Measurements from ENCODE around the gene CPZ.

The CPZ gene

DNA sequence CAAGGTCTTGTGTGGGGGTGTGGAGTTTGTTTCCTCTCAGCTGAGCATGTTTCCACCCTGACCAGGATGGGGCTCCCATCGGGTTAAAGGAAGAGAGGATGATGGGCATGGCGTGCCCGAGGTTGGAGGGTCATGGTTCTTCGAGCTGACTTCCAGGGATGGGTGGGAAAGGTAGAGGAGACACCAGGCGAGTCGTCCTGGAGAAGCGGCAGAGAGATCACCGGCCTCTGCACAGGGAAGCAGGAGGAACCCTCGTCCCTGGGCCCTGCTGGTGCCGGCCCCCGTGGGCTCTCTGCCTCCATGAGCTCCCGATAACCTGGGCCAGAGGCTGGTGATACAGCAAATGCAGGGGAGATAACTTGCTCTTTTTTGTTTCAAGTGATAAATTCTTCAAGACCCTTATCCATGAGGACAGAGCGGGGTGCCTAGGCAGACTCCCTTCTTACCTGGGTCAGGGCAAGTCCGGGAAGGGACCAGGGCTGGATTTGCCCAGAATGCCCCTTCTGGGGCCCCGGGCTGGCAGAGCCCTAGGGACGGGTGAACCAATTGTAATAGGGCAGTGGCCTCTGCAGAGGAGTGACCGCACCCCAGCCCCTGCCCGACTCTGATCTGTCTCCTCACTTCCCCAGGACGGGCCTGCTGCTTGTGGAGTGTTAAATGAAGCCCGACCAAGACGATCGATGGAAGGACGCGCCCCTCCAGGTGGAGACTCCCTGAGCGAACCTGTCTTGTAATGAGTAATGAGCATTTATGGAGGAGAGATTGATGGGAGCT is 63.0 kb downstream of the CPZ start:
- H3K36me3 ChIP-seq (ENCODE audit: insufficient read depth, low read length) = no peaks in the 10 kb centered on the region
- H3K27me3 ChIP-seq (ENCODE audit: control insufficient read depth in 1 of 2, insufficient read depth in 2 of 2, low read length in 2 of 2) = no peaks in the 10 kb centered on the region
- no peak overlapping the region for H3K9ac ChIP-seq (ENCODE audit: low read length)
- no peaks in the 10 kb centered on the region for H3K9me3 ChIP-seq (ENCODE audit: low read length)
- no peaks in the 10 kb centered on the region for H3K4me1 ChIP-seq (ENCODE audit: insufficient read depth, low read length)
- H3K4me3 ChIP-seq (ENCODE audit: low read depth in 1 of 2, low read length in 2 of 2) = no peak overlapping the region
- H3K27ac ChIP-seq (ENCODE audit: low read depth, low read length) = no peak overlapping the region

DNA sequence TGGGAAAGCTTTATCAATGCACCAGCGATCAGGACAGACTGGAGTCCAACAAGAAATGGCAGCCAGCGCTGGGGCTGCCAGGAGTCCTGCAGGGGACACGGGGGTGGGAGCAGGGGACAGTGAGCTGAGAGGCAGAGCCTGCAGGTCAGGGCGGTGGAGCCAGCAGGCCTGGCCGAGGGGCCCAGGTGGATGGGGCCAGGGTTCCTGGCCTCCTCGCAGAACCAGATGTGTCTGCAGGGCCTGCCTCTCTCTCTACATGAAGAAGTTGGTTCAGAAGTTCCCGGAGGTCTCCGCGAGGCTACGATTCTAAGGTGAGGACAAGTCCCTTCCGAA is 63.6 kb downstream of the CPZ start:
- Histone ChIP-seq H3K27ac (ENCODE audit: low read depth, low read length) (no peak overlapping the region), H3K9ac (ENCODE audit: low read length) (no peak overlapping the region), H3K4me3 (ENCODE audit: low read depth in 1 of 2, low read length in 2 of 2) (no peak overlapping the region), H3K9me3 (ENCODE audit: low read length) (no peaks in the 10 kb centered on the region), H3K4me1 (ENCODE audit: insufficient read depth, low read length) (no peaks in the 10 kb centered on the region), H3K27me3 (ENCODE audit: control insufficient read depth in 1 of 2, insufficient read depth in 2 of 2, low read length in 2 of 2) (no peaks in the 10 kb centered on the region), H3K36me3 (ENCODE audit: insufficient read depth, low read length) (no peaks in the 10 kb centered on the region)

DNA sequence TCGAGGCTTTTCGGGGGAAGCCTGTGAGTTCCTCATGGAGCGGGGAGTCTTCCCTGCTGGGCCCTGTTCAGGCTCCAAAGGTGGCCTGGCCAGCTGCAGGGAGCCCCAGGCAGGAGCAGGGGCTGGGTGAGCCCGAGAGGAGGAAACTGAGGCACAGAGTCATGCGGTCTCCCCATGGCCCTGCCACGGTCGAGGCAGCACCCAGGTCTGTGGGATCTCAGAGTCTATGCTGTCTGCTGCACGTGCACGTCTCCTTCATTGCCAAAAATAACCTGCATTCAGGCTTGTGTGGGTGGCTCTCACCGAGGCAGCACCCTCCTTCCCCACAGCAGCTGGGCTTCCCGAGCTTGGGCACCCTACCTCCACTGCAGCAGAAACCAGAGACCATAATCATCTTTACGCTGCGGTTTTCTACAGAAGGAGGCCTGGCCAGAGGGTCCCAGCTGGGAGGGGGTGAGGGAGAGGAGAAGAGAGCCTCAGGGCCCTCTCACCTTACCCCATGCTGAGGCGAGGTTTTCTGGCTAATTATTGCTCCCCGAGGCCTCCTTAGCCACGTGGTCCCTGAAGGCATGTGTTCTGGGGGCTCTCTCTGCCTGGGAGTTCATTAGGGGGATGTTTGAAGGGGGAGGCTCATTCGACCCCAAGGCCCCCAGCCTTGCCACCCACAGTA is 64.3 kb downstream of the CPZ start:
- Histone ChIP-seq H3K27ac (ENCODE audit: low read depth, low read length) (no peak overlapping the region), H3K9ac (ENCODE audit: low read length) (no peak overlapping the region), H3K4me1 (ENCODE audit: insufficient read depth, low read length) (no peaks in the 10 kb centered on the region), H3K4me3 (ENCODE audit: low read depth in 1 of 2, low read length in 2 of 2) (no peak overlapping the region), H3K36me3 (ENCODE audit: insufficient read depth, low read length) (no peaks in the 10 kb centered on the region), H3K9me3 (ENCODE audit: low read length) (no peaks in the 10 kb centered on the region), H3K27me3 (ENCODE audit: control insufficient read depth in 1 of 2, insufficient read depth in 2 of 2, low read length in 2 of 2) (no peaks in the 10 kb centered on the region)

DNA sequence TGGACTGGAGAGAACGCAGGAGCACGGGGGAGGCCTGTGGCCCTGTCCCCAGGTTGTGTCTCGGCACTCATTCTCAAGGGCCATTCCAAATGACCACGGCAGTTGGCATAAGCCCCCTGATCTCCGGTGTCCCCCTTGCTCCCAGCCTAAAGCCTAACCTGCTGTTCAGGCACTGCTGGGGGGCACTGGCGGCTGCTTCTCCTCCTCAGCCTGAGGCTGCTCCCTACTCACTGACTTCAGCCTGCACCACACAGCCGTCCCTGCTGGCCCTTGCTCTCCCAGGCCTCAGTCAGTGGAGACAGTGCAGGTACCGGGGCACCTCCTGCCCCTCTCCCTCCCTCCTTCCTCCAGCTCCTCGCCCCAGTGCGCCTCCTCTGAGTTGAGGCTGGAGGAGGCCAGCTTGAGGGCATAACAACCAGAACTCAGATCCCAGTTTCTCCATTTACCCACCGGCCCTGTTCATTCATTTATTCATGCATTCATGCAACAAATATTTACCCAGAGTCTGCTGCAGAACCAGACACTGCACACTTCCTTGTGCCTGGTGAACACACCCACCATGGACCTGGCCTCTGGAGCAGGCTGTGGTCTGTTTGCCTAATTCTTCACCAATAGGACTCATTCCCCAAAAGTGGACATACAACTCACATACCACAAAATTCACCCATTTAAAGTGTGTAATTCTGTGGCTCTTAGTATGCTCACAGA is 65.0 kb downstream of the CPZ start:
- H3K4me3 ChIP-seq (ENCODE audit: low read depth in 1 of 2, low read length in 2 of 2) = no peak overlapping the region
- no peaks in the 10 kb centered on the region for H3K27me3 ChIP-seq (ENCODE audit: control insufficient read depth in 1 of 2, insufficient read depth in 2 of 2, low read length in 2 of 2)
- no peaks in the 10 kb centered on the region for H3K4me1 ChIP-seq (ENCODE audit: insufficient read depth, low read length)
- H3K9ac ChIP-seq (ENCODE audit: low read length) = no peak overlapping the region
- no peak overlapping the region for H3K27ac ChIP-seq (ENCODE audit: low read depth, low read length)
- H3K9me3 ChIP-seq (ENCODE audit: low read length) = no peaks in the 10 kb centered on the region
- no peaks in the 10 kb centered on the region for H3K36me3 ChIP-seq (ENCODE audit: insufficient read depth, low read length)

DNA sequence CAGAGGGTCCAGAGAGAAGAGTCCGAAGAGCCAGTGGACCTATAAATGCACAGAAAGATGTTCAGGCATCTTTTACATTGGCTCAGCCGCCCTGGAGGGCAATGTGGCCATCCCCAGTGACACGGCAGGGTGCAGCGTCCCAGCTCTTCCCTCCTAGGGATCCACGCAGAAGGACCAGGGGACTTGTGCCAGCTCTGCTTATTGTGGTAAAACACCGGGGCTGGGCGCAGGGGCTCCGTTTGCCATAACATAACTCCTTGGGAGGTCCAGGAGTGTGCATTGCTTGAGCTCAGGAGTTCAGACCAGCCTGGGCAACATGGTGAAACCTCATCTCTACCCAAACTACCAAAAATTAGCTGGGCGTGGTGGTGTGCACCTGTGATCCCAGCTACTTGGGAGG is 70.2 kb downstream of the CPZ start:
- no peak overlapping the region for H3K27ac ChIP-seq (ENCODE audit: low read depth, low read length)
- H3K4me1 ChIP-seq (ENCODE audit: insufficient read depth, low read length) = no peaks in the 10 kb centered on the region
- no peak overlapping the region for H3K4me3 ChIP-seq (ENCODE audit: low read depth in 1 of 2, low read length in 2 of 2)
- H3K36me3 ChIP-seq (ENCODE audit: insufficient read depth, low read length) = no peaks in the 10 kb centered on the region
- H3K9ac ChIP-seq (ENCODE audit: low read length) = no peak overlapping the region
- peaks cover 0 to 4% of the 10 kb centered on the region in 2 donors for H3K27me3 ChIP-seq (ENCODE audit: control insufficient read depth in 1 of 2, insufficient read depth in 2 of 2, low read length in 2 of 2)
- H3K9me3 ChIP-seq (ENCODE audit: low read length) = no peaks in the 10 kb centered on the region

DNA sequence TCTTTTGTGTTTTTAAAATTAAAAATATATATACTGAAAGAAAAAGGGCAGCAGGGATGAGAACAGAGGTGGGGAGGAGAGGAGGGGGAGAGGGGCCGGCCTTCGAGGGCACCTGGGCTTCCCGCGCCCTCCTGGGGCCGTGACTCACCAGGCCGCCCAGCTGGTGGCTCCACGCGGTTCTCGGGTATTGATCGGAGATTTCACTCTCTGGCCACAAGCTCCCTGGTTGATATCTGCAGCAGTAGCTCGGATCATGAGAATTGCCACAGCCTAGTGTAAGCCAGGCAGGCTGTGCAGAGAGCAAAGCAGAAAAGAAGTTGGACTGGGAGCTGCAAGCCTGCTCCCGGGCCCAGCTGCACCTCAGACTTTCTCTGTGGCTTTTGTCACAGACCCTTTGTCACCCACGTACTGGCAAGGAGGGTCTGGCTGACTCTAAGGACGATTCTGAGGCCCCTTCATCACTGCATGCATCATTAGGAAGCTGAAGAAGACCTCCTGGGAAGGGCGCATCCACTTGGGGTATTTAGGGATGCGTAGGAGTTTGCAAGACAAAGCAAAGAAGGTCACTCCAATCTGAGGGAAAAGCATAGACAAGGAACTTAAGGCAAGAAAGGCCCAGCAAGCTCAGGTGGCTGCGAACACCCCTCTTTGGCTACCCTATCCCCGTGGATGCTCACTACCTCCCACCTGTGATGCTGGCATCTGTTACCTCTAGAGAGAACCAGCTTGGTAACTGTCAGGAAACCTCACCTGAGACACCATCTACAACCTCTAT is 71.7 kb downstream of the CPZ start:
- no peak overlapping the region for H3K4me3 ChIP-seq (ENCODE audit: low read depth in 1 of 2, low read length in 2 of 2)
- H3K27ac ChIP-seq (ENCODE audit: low read depth, low read length) = no peak overlapping the region
- H3K27me3 ChIP-seq (ENCODE audit: control insufficient read depth in 1 of 2, insufficient read depth in 2 of 2, low read length in 2 of 2) = peaks cover 0 to 4% of the 10 kb centered on the region in 2 donors
- no peaks in the 10 kb centered on the region for H3K4me1 ChIP-seq (ENCODE audit: insufficient read depth, low read length)
- H3K36me3 ChIP-seq (ENCODE audit: insufficient read depth, low read length) = no peaks in the 10 kb centered on the region
- no peaks in the 10 kb centered on the region for H3K9me3 ChIP-seq (ENCODE audit: low read length)
- H3K9ac ChIP-seq (ENCODE audit: low read length) = no peak overlapping the region

DNA sequence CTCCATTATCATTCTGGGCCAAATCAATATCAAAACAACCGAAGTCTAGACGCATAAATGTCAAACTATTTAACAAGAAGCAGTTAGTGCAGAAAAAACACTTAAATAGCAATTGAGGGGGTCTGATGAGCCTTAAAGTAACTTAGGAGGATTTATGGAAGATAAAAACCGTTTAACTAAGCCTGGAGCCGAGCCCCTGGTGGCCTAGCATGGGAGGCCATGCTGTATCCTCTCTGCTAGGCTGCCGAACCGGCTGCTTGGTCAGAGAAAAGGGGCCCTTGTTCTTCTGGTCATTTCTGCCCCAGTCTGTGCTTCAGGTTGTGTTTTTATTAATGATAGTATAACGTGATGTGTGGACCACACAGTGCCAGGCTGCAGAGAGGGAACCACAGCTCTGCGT is 72.4 kb downstream of the CPZ start:
- no peaks in the 10 kb centered on the region for H3K9me3 ChIP-seq (ENCODE audit: low read length)
- H3K9ac ChIP-seq (ENCODE audit: low read length) = no peak overlapping the region
- no peak overlapping the region for H3K4me3 ChIP-seq (ENCODE audit: low read depth in 1 of 2, low read length in 2 of 2)
- no peaks in the 10 kb centered on the region for H3K4me1 ChIP-seq (ENCODE audit: insufficient read depth, low read length)
- H3K27ac ChIP-seq (ENCODE audit: low read depth, low read length) = no peak overlapping the region
- H3K36me3 ChIP-seq (ENCODE audit: insufficient read depth, low read length) = no peaks in the 10 kb centered on the region
- peaks cover 0 to 4% of the 10 kb centered on the region in 2 donors for H3K27me3 ChIP-seq (ENCODE audit: control insufficient read depth in 1 of 2, insufficient read depth in 2 of 2, low read length in 2 of 2)

DNA sequence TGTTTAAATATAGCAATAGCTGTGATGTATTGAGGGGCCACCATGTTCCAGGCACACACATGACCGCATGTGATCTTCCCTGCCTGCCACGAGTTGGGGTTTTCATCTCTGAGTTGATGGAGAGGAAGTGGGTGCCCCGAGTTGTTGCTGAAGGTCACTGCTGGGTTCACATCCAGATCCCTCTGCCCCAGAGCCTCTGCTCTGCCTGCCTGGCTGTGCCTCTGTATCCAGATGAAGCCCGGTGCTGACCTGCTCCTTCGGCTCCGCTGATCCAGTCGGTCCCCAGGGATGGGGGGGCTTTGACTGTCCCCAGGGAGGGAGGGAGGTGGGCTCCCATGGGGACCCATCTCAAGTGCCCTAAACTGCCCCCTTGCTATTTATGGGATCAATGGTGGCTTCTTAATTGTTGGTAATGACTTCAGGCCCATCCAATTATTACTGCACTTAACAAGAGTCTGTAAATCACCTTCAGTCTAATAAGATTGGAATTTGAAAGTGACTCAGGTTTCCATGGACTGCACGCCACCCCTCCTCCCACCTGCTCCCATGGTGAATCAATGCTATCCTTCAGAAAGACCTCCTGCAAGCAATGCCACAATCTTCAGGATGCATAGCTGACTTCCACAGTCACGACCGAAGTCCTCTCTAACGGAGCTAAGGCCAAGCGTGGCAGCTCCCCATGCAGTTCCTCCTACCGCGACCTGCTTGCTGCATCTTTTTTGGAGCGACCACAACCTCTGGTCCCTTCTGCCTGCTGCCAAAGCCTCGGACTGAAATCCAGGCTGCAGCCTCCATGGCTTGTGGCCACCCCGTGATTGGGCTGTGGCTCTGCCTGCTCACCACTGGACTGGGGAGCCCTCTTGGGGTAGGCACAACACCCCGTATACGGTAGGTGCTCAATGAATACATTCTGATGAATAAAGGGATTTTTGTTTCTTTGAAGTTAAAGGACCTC is 73.1 kb downstream of the CPZ start:
- H3K27ac ChIP-seq (ENCODE audit: low read depth, low read length) = no peak overlapping the region
- H3K9me3 ChIP-seq (ENCODE audit: low read length) = no peaks in the 10 kb centered on the region
- no peak overlapping the region for H3K9ac ChIP-seq (ENCODE audit: low read length)
- H3K4me1 ChIP-seq (ENCODE audit: insufficient read depth, low read length) = no peaks in the 10 kb centered on the region
- H3K36me3 ChIP-seq (ENCODE audit: insufficient read depth, low read length) = no peaks in the 10 kb centered on the region
- H3K27me3 ChIP-seq (ENCODE audit: control insufficient read depth in 1 of 2, insufficient read depth in 2 of 2, low read length in 2 of 2) = peaks cover 0 to 4% of the 10 kb centered on the region in 2 donors
- H3K4me3 ChIP-seq (ENCODE audit: low read depth in 1 of 2, low read length in 2 of 2) = no peak overlapping the region

DNA sequence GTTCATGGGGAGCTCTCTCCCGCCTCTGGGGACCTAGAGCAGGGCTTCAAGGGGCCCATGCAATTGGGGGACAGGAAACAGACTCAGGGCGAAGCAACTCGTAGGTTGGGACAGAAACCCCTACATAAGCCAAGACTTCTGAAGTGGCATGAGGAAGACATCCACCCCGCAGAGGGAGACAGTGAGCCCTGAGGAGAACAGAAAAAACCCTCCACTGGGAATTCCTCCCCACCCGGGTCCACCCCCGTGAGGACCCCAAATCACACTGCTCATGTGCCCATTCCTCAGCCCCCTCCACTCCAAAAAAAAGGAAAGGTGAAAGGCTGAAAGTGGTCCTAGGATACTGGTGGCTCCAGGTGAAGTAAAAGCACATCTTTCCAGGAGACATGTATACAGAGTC is 74.0 kb downstream of the CPZ start:
- H3K9ac ChIP-seq (ENCODE audit: low read length) = no peak overlapping the region
- no peak overlapping the region for H3K27ac ChIP-seq (ENCODE audit: low read depth, low read length)
- no peak overlapping the region for H3K4me3 ChIP-seq (ENCODE audit: low read depth in 1 of 2, low read length in 2 of 2)
- no peaks in the 10 kb centered on the region for H3K9me3 ChIP-seq (ENCODE audit: low read length)
- no peaks in the 10 kb centered on the region for H3K36me3 ChIP-seq (ENCODE audit: insufficient read depth, low read length)
- H3K27me3 ChIP-seq (ENCODE audit: control insufficient read depth in 1 of 2, insufficient read depth in 2 of 2, low read length in 2 of 2) = peaks cover 0 to 4% of the 10 kb centered on the region in 2 donors
- H3K4me1 ChIP-seq (ENCODE audit: insufficient read depth, low read length) = no peaks in the 10 kb centered on the region
